Measurements from ENCODE around the gene CUEDC2.

GRCh38 chr10:102467318-102467717 lies 34.9 kb upstream of the CUEDC2 start:
- TF ChIP-seq EZH2 (IDR thresholded peaks at IDR 0.05; ENCODE audit: low read length, missing control alignments) (no peak), CTCF (conservative IDR thresholded peaks at IDR 0.05 in 1 of 2, IDR thresholded peaks at IDR 0.05 in 1 of 2; ENCODE audit: low read depth in 1 of 2, low read length in 2 of 2) (no peak)

Measured in fibroblast of lung (primary cell).